ENCODE data around the gene MATN3. TPM values are rescaled to one million over a fixed set of nuclear protein-coding genes. Genes with fewer than 3 reads are reported as not detected.

The MATN3 gene
- total RNA-seq, 1 donor from 2014 or later: 2.7 TPM

DNA sequence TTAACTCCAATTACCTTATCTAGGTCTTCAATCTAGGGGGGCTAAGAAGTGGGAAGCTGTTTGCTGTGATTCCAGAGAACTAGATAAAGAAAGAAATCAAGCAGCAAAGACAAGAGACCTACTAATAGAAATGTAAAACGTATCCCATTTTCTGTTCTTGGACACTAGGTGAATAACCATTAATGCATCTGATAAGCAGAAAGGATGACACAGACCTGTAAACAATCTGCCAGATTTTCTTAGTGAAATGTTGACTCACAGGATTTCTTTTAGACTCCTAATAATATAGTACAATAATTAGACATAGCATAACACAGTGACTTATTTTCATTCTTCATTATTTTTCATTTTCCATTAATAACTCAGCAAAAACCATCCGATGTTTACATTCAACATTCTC lies 23.9 kb downstream of the MATN3 start:
- Mint-ChIP-seq H3K27ac (no peak overlapping the region), H3K27me3 (ENCODE audit: low read depth) (no peaks in the 10 kb centered on the region), H3K9me3 (no peaks in the 10 kb centered on the region), H3K36me3 (peaks cover 13% of the 10 kb centered on the region), H3K4me1 (peaks cover 32% of the 10 kb centered on the region), H3K4me3 (peak overlapping the region; percentile 89)
- DNase-seq (ENCODE audit: low spot score in 2 of 2, unreplicated experiment in 2 of 2): no peak
- TF ChIP-seq, protein P1, sequence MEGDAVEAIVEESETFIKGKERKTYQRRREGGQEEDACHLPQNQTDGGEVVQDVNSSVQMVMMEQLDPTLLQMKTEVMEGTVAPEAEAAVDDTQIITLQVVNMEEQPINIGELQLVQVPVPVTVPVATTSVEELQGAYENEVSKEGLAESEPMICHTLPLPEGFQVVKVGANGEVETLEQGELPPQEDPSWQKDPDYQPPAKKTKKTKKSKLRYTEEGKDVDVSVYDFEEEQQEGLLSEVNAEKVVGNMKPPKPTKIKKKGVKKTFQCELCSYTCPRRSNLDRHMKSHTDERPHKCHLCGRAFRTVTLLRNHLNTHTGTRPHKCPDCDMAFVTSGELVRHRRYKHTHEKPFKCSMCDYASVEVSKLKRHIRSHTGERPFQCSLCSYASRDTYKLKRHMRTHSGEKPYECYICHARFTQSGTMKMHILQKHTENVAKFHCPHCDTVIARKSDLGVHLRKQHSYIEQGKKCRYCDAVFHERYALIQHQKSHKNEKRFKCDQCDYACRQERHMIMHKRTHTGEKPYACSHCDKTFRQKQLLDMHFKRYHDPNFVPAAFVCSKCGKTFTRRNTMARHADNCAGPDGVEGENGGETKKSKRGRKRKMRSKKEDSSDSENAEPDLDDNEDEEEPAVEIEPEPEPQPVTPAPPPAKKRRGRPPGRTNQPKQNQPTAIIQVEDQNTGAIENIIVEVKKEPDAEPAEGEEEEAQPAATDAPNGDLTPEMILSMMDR (IDR thresholded peaks at IDR 0.05; ENCODE audit: unreplicated experiment): no peak

DNA sequence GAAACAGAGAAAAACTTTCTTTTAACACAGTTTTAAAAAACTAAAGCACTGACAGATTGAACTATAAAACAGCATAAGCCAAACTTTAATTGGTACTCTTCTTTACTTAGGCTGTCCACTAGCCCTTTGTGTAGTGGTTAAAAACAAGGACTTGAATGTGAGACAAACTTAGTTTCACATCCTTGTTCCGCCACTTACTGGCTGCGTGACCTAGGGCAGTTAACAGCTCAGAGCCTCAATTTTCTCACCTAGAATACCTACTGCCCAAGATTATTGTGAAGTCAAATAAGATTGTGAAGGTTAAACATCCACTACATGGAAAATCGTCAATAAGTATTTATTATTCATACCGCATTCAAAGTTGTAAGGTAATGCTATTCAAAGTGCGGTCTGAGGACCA lies 24.5 kb downstream of the MATN3 start:
- Mint-ChIP-seq H3K9me3 (no peaks in the 10 kb centered on the region), H3K36me3 (peaks cover 13% of the 10 kb centered on the region), H3K27ac (no peak overlapping the region), H3K27me3 (ENCODE audit: low read depth) (no peaks in the 10 kb centered on the region), H3K4me1 (peaks cover 32% of the 10 kb centered on the region), H3K4me3 (no peak overlapping the region)
- no peak for DNase-seq (ENCODE audit: low spot score in 2 of 2, unreplicated experiment in 2 of 2)
- TF ChIP-seq, protein P1 (IDR thresholded peaks at IDR 0.05; ENCODE audit: unreplicated experiment): no peak

DNA sequence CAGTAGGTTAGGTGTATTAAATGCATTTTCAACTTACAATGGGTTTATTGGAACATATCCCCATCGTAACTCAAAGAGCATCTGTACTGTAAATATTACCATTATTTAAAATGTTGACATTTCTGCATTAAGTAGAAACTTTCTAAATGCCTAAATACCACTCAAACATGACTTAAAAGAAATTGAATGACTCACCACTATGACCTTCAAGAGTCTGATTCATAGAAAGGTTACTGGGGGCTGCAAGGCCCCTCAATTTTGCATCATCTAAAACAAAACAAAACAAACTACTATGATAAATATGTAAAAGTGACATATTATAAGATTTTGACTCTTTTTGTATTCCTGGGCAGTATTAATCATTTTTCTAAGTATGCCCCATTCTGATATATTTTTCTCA lies 30.2 kb downstream of the MATN3 start:
- H3K9me3 Mint-ChIP-seq: no peaks in the 10 kb centered on the region
- H3K4me1 Mint-ChIP-seq: peaks cover 5% of the 10 kb centered on the region
- H3K36me3 Mint-ChIP-seq: peaks cover 21% of the 10 kb centered on the region
- TF ChIP-seq, protein P1 (IDR thresholded peaks at IDR 0.05; ENCODE audit: unreplicated experiment): no peak
- H3K4me3 Mint-ChIP-seq: no peak overlapping the region
- H3K27ac Mint-ChIP-seq: no peak overlapping the region
- H3K27me3 Mint-ChIP-seq (ENCODE audit: low read depth): no peaks in the 10 kb centered on the region
- no peak for DNase-seq (ENCODE audit: low spot score in 2 of 2, unreplicated experiment in 2 of 2)

DNA sequence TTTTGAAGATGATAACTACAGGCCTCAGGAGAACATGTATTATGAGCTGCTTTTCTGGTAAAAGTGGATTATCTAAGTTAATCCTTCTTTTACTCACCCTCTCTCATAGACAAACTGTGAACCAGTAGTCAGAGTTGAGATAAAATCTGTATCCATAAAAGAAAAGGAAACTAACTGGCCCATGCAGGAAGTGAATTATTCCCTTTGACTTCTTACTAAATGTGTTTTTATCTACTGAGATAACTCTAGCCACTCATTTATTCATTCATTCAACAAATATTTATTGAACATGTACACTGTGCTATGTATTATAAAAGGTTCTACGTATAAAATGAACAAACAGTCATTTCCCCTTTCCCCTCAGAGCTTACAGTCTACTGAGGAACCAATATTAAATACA lies 32.5 kb downstream of the MATN3 start:
- Mint-ChIP-seq H3K4me1 (peaks cover 5% of the 10 kb centered on the region), H3K9me3 (no peaks in the 10 kb centered on the region), H3K4me3 (no peak overlapping the region), H3K27me3 (ENCODE audit: low read depth) (no peaks in the 10 kb centered on the region), H3K36me3 (peaks cover 14% of the 10 kb centered on the region), H3K27ac (no peak overlapping the region)
- TF ChIP-seq, protein P1 (IDR thresholded peaks at IDR 0.05; ENCODE audit: unreplicated experiment): no peak
- DNase-seq (ENCODE audit: low spot score in 2 of 2, unreplicated experiment in 2 of 2): no peak

DNA sequence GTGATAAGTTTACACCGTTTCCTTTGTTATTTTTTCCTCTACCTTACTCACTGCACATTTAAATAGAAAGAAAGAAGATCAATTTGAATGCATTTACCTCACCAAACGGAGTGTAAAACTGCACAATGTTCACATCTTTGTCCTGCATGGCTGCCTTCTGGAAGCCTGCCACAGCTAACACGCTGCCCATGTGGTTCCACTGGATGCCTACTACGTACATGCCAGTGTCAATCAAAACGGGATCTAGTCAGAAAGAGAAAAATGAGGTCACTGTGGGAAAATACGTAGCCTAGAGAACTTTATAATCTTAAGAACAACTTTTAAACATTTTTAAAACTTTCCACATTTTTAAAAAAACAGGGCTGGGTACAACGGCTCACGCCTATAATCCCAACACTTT lies 39.0 kb downstream of the MATN3 start:
- no peaks in the 10 kb centered on the region for H3K4me1 Mint-ChIP-seq
- peaks cover 8% of the 10 kb centered on the region for H3K36me3 Mint-ChIP-seq
- H3K27ac Mint-ChIP-seq: no peak overlapping the region
- H3K27me3 Mint-ChIP-seq (ENCODE audit: low read depth): no peaks in the 10 kb centered on the region
- TF ChIP-seq, protein P1 (IDR thresholded peaks at IDR 0.05; ENCODE audit: unreplicated experiment): no peak
- no peak overlapping the region for H3K4me3 Mint-ChIP-seq
- no peak for DNase-seq (ENCODE audit: low spot score in 2 of 2, unreplicated experiment in 2 of 2)
- no peaks in the 10 kb centered on the region for H3K9me3 Mint-ChIP-seq

DNA sequence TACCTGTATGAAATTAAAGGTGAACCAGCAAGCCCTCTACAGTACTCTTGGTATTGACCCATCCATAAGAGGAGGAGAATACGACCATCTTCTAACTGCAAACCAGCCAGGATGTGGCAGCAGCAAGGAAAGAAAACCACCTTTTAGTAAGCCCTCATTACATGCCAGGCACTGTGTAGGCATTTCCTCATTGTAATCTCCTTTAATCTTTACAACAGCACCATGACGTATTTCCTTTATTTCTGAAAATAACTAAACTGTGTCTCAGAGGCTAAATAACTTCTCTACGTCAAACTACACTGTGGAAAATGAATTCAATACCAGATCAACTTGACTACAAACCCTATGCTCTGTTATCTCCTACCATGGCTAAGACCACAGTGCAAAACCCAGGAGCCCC lies 40.8 kb downstream of the MATN3 start:
- TF ChIP-seq, protein P1 (IDR thresholded peaks at IDR 0.05; ENCODE audit: unreplicated experiment): no peak
- no peak overlapping the region for H3K27ac Mint-ChIP-seq
- peaks cover 8% of the 10 kb centered on the region for H3K36me3 Mint-ChIP-seq
- no peaks in the 10 kb centered on the region for H3K27me3 Mint-ChIP-seq (ENCODE audit: low read depth)
- no peaks in the 10 kb centered on the region for H3K9me3 Mint-ChIP-seq
- DNase-seq (ENCODE audit: low spot score in 2 of 2, unreplicated experiment in 2 of 2): no peak
- no peak overlapping the region for H3K4me3 Mint-ChIP-seq
- no peaks in the 10 kb centered on the region for H3K4me1 Mint-ChIP-seq

Data from mesothelial cell of epicardium (in vitro differentiated cells).